ENCODE measurements around the gene PPIL1. TPM values are rescaled to one million over a fixed set of nuclear protein-coding genes. Genes with fewer than 3 reads are reported as not detected.
"Not testable (repeated sequence)": the region's sequence is repeated elsewhere in the genome, so short reads cannot be mapped to it uniquely, and the experiment has no call there.

Gene PPIL1
- total and polyA plus RNA-seq, 3 experiments from 2014 or later: 23.3 to 68.8 (median 66.6) TPM

DNA sequence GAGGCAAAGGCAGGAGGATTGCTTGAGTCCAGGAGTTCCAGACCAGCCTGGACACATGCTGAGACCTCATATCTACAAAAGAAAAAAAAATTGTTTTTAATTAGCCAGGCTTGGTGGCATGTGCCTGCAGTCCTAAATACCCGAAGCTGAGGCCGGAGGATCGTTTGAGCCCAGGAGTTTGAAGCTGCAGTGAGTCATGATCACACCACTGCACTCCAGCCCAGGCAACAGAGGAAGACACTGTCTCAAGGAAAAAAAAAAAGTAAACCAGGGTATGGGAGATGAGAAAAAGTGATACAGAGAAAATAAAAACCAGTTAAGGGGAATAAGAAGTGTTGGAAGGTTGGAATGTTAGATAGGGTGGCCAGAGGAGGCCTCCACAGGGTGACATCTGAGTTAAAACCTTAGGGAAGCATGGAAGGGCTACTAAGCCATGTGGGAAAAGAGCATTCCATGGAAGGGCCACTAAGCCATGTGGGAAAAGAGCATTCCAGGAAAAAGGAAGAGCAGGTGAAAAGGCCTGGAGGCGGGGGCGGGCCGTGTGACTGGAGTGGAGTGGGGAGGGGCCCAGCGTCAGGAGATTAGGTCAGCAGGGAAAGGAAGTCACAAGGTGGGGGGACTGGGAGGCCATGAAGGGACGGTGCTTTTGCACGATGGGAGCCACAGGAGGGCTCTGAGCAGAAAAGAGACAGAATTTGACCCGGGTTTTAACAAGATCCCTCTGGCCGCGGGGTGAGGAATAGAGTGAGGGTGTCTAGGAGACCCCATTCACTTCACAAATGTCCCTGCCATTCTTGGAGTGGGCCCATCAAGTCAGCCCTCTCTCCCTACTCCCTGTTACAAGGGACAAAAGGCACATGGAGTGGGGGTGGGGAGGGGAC is 53.7 kb downstream of the PPIL1 start:
- H3K4me3 ChIP-seq (ENCODE audit: low read length): no peak overlapping the region
- Mint-ChIP-seq H3K27ac (peak overlapping the region in 1 of 8 donors; percentile 10), H3K36me3 (no peaks in the 10 kb centered on the region), H3K4me1 (no peaks in the 10 kb centered on the region), H3K27me3 (peaks cover 6% of the 10 kb centered on the region in 2 donors), H3K4me3 (no peak overlapping the region), H3K9me3 (no peaks in the 10 kb centered on the region)
- H3K27ac ChIP-seq (ENCODE audit: low read depth, low read length): peak overlapping the region; percentile 84
- H3K27me3 ChIP-seq (ENCODE audit: insufficient read depth, low read length, poor library complexity, severe bottlenecking): no peaks in the 10 kb centered on the region
- CTCF ChIA-PET: no interaction called here
- H3K36me3 ChIP-seq (ENCODE audit: insufficient read depth, low read length): no peaks in the 10 kb centered on the region
- POLR2A ChIA-PET: no interaction called here
- no peaks in the 10 kb centered on the region for H3K9me3 ChIP-seq (ENCODE audit: low read length)
- H3K4me1 ChIP-seq (ENCODE audit: insufficient read depth, low read length): no peaks in the 10 kb centered on the region
- no peak for DNase-seq

DNA sequence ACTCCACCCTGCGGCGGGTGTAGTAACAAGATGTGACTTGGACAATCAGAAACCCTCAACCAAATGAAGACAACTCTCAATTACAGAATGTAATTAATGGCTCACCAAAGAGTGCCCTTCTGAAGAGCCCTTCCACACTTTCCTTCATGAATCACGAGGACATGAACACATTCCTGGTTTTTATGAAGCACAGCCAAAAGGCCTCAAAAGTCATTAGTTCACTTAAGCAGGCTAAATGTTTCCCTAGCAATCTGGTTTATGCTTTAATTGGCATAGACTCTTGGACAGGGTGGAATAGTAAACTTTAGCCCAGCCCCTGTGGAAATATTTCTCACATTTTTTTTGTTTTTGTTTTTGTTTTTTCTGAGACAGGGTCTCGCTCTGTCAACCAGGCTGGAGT is 55.8 kb downstream of the PPIL1 start:
- ChIA-PET POLR2A (no interaction called here), CTCF (interaction anchor here (1.0 kb wide), 1 partner anchor 516 kb away, joined by 3 read pairs; no protein-coding TSS in a partner anchor)
- no peaks in the 10 kb centered on the region for H3K36me3 ChIP-seq (ENCODE audit: insufficient read depth, low read length)
- peaks cover 0 to 3% of the 10 kb centered on the region in 2 donors for H3K27me3 Mint-ChIP-seq
- H3K9me3 ChIP-seq (ENCODE audit: low read length): no peaks in the 10 kb centered on the region
- H3K36me3 Mint-ChIP-seq: no peaks in the 10 kb centered on the region
- no peak overlapping the region for H3K27ac ChIP-seq (ENCODE audit: low read depth, low read length)
- DNase-seq: no peak
- H3K9me3 Mint-ChIP-seq: no peaks in the 10 kb centered on the region
- no peaks in the 10 kb centered on the region for H3K4me1 Mint-ChIP-seq
- H3K4me1 ChIP-seq (ENCODE audit: insufficient read depth, low read length): no peaks in the 10 kb centered on the region
- no peak overlapping the region for H3K4me3 Mint-ChIP-seq
- no peak overlapping the region for H3K27ac Mint-ChIP-seq
- H3K4me3 ChIP-seq (ENCODE audit: low read length): no peak overlapping the region
- no peaks in the 10 kb centered on the region for H3K27me3 ChIP-seq (ENCODE audit: insufficient read depth, low read length, poor library complexity, severe bottlenecking)

DNA sequence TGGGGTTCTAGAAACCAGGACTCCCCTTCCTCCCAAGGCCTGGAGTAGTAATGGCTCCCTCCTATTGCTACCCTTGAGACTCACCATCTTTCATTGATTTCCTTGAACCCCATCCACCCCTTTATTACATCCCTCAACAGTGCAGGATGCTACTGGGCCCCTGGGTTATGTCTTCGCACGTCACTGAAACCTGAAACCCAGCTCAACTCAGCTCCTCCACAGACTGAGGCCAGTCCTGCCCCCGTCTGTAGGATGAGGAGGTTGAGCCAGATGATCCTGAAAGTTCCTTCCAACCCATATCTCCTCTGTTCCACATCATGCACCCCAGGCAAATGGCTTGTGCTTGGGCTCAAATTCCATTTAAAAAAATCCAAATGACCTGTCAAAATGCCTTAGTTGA is 56.8 kb downstream of the PPIL1 start:
- Mint-ChIP-seq H3K4me1 (no peaks in the 10 kb centered on the region), H3K36me3 (no peaks in the 10 kb centered on the region), H3K27me3 (peaks cover 0 to 3% of the 10 kb centered on the region in 2 donors), H3K4me3 (no peak overlapping the region), H3K9me3 (no peaks in the 10 kb centered on the region), H3K27ac (peak overlapping the region in 1 of 8 donors; percentile 48)
- Histone ChIP-seq H3K27me3 (ENCODE audit: insufficient read depth, low read length, poor library complexity, severe bottlenecking) (no peaks in the 10 kb centered on the region), H3K4me1 (ENCODE audit: insufficient read depth, low read length) (no peaks in the 10 kb centered on the region), H3K36me3 (ENCODE audit: insufficient read depth, low read length) (no peaks in the 10 kb centered on the region), H3K27ac (ENCODE audit: low read depth, low read length) (no peak overlapping the region), H3K4me3 (ENCODE audit: low read length) (no peak overlapping the region), H3K9me3 (ENCODE audit: low read length) (no peaks in the 10 kb centered on the region)
- POLR2A ChIA-PET: no interaction called here
- DNase-seq: no peak
- CTCF ChIA-PET: no interaction called here

DNA sequence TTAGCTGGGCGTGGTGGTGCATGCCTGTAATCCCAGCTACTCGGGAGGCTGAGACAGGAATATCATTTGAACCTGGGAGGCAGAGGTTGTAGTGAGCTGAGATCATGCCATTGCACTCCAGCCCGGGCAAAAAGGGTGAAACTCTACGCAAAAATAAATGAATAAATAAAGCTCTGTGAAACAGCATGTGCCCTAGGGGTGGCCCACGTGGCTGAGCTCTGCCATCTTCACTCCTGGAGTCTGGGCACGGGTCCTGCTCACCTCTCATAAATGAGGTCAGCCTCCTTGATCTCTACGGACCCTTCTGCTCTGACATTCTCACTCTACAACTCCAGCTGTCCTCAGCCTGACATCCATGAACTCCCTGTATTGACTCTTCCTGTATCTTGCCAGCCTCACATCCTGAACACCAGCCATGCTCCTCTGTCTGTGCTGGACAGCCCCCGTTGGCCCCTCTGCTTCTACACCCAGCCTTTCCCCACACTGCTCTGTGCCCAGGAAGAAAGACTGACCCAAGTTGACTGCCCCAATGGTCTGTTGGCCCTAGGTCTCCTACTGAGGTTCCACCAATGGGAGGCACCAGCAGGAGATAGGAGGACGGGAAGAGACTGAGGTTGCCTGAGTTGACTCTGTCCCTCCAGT is 57.3 kb downstream of the PPIL1 start:
- Mint-ChIP-seq H3K36me3 (no peaks in the 10 kb centered on the region), H3K4me3 (no peak overlapping the region), H3K4me1 (no peaks in the 10 kb centered on the region), H3K9me3 (no peaks in the 10 kb centered on the region), H3K27ac (no peak overlapping the region), H3K27me3 (peaks cover 0 to 3% of the 10 kb centered on the region in 2 donors)
- DNase-seq: no peak
- CTCF ChIA-PET: no interaction called here
- Histone ChIP-seq H3K4me1 (ENCODE audit: insufficient read depth, low read length) (no peaks in the 10 kb centered on the region), H3K27ac (ENCODE audit: low read depth, low read length) (no peak overlapping the region), H3K4me3 (ENCODE audit: low read length) (no peak overlapping the region), H3K36me3 (ENCODE audit: insufficient read depth, low read length) (no peaks in the 10 kb centered on the region), H3K9me3 (ENCODE audit: low read length) (no peaks in the 10 kb centered on the region), H3K27me3 (ENCODE audit: insufficient read depth, low read length, poor library complexity, severe bottlenecking) (no peaks in the 10 kb centered on the region)
- POLR2A ChIA-PET: no interaction called here

DNA sequence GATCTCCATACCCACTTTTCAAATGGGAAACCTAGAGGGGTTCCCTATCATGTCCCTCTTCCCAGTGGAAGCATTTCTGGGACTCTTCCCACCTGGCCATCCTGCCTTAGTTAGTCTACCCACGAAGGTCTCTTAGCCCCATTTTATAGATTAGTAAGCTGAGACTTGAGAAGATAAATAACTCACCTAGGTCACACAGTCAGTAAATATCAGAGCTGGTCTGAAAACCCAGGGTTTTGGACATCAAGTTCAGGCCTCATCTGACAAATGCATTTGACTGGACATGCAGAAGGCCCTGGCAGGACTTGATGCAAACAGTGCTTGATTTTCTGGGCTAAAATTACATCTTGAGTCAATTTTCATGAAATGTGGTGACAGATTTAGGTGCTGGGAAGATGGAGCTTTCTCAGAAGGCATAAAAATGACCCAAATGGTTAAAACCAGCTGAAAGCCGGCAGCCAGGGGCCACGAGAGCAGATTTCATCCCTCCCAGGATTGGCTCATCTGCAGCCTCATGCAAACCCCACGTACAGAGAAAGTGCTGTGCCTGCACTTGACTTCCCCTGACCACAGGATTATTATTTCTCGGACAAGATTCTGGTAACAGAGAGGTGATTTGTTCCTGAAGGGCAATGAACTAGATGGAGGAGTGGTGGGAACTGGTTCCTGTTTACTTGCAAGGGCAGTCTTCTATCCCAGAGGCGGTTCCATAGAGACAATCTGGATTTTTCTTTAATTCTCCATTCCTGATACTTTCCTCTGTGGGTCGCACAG is 58.5 kb downstream of the PPIL1 start:
- CTCF ChIA-PET: interaction anchor here (1.6 kb wide), 1 partner anchor 32 kb away, joined by 3 read pairs; no protein-coding TSS in a partner anchor
- Histone ChIP-seq H3K4me3 (ENCODE audit: low read length) (no peak overlapping the region), H3K27me3 (ENCODE audit: insufficient read depth, low read length, poor library complexity, severe bottlenecking) (no peaks in the 10 kb centered on the region), H3K36me3 (ENCODE audit: insufficient read depth, low read length) (no peaks in the 10 kb centered on the region), H3K27ac (ENCODE audit: low read depth, low read length) (no peak overlapping the region), H3K4me1 (ENCODE audit: insufficient read depth, low read length) (no peaks in the 10 kb centered on the region), H3K9me3 (ENCODE audit: low read length) (no peaks in the 10 kb centered on the region)
- Mint-ChIP-seq H3K27me3 (peaks cover 0 to 3% of the 10 kb centered on the region in 2 donors), H3K4me3 (no peak overlapping the region), H3K4me1 (no peaks in the 10 kb centered on the region), H3K9me3 (no peaks in the 10 kb centered on the region), H3K27ac (peak overlapping the region in 1 of 8 donors; percentile 33), H3K36me3 (no peaks in the 10 kb centered on the region)
- DNase-seq: no peak
- POLR2A ChIA-PET: no interaction called here

DNA sequence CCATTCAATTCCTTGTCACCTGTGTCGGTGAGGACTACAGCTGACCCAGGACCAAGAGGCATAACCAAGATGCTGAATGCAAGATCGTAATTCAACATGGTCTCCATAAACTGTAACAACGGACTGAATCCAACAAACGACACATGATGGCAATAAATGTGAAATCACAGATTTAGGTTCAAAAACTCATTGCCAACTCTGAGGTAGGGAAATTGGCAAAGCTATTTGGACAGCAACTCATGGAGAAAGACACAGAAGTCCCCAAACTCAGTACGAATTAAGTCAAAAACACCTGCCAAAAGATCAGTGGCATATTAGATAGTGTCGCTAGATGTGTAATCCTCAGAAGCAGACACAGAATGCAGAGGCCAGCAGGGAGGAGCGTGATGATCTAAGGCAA is 60.4 kb downstream of the PPIL1 start:
- Mint-ChIP-seq H3K9me3 (no peaks in the 10 kb centered on the region), H3K27me3 (peaks cover 0 to 2% of the 10 kb centered on the region in 2 donors), H3K4me1 (no peaks in the 10 kb centered on the region), H3K27ac (no peak overlapping the region), H3K4me3 (no peak overlapping the region), H3K36me3 (no peaks in the 10 kb centered on the region)
- DNase-seq: no peak
- ChIA-PET POLR2A (no interaction called here), CTCF (interaction anchor here (1.6 kb wide), 1 partner anchor 34 kb away, joined by 3 read pairs; no protein-coding TSS in a partner anchor)
- Histone ChIP-seq H3K4me1 (ENCODE audit: insufficient read depth, low read length) (no peaks in the 10 kb centered on the region), H3K27ac (ENCODE audit: low read depth, low read length) (no peak overlapping the region), H3K4me3 (ENCODE audit: low read length) (no peak overlapping the region), H3K27me3 (ENCODE audit: insufficient read depth, low read length, poor library complexity, severe bottlenecking) (no peaks in the 10 kb centered on the region), H3K36me3 (ENCODE audit: insufficient read depth, low read length) (no peaks in the 10 kb centered on the region), H3K9me3 (ENCODE audit: low read length) (no peaks in the 10 kb centered on the region)

DNA sequence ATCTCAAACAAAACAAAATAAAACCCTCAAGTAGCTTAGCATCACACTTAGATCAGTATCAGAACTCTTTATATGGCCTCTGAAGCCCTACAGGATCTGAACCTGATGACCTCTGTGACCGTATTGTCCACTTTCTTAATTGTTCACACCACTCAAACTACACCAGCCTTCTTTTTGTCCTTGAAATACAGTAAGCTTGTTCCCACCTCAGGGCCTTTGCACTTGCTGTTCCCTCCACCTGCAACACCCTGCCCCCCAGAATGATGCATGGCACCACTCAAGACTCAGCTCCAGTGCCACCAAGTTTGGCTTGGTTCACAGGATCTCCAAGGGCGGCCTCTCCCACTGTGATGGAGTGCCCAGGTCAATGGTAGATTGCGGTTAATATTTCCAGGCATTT is 61.1 kb downstream of the PPIL1 start:
- peak overlapping the region in 1 of 8 donors; percentile 81 for H3K27ac Mint-ChIP-seq
- Histone ChIP-seq H3K4me1 (ENCODE audit: insufficient read depth, low read length) (no peaks in the 10 kb centered on the region), H3K36me3 (ENCODE audit: insufficient read depth, low read length) (no peaks in the 10 kb centered on the region), H3K9me3 (ENCODE audit: low read length) (no peaks in the 10 kb centered on the region), H3K27me3 (ENCODE audit: insufficient read depth, low read length, poor library complexity, severe bottlenecking) (no peaks in the 10 kb centered on the region), H3K27ac (ENCODE audit: low read depth, low read length) (no peak overlapping the region), H3K4me3 (ENCODE audit: low read length) (no peak overlapping the region)
- peaks cover 0 to 2% of the 10 kb centered on the region in 2 donors for H3K27me3 Mint-ChIP-seq
- H3K4me3 Mint-ChIP-seq: no peak overlapping the region
- H3K36me3 Mint-ChIP-seq: no peaks in the 10 kb centered on the region
- ChIA-PET POLR2A (no interaction called here), CTCF (interaction anchor here (1.2 kb wide), 1 partner anchor 37 kb away, joined by 3 read pairs; no protein-coding TSS in a partner anchor)
- H3K9me3 Mint-ChIP-seq: no peaks in the 10 kb centered on the region
- no peaks in the 10 kb centered on the region for H3K4me1 Mint-ChIP-seq
- no peak for DNase-seq

DNA sequence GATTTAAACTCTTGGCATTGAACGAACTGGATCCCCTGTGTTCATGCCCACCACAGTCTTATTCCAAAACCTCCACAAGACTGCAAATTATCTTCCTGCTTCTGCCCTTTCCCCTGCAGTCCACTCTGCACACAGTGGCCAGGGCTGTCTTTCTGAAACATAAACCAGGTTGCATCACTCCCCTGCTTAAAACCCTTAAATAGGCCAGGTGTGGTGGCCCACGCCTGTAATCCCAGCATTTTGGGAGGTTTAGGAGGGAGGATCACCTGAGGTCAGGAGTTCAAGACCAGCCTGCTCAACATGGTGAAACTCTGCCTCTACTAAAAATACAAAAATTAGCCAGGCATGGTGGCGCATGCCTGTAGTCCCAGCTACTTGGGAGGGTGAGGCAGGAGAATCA is 61.6 kb downstream of the PPIL1 start:
- H3K27me3 ChIP-seq (ENCODE audit: insufficient read depth, low read length, poor library complexity, severe bottlenecking); H3K27ac ChIP-seq (ENCODE audit: low read depth, low read length); H3K4me1 ChIP-seq (ENCODE audit: insufficient read depth, low read length); H3K9me3 ChIP-seq (ENCODE audit: low read length); H3K27me3 Mint-ChIP-seq; POLR2A ChIA-PET; H3K27ac Mint-ChIP-seq; H3K36me3 Mint-ChIP-seq; DNase-seq; H3K4me1 Mint-ChIP-seq; H3K9me3 Mint-ChIP-seq; H3K36me3 ChIP-seq (ENCODE audit: insufficient read depth, low read length); H3K4me3 Mint-ChIP-seq; H3K4me3 ChIP-seq (ENCODE audit: low read length): not testable (repeated sequence)
- CTCF ChIA-PET: interaction anchor here (1.2 kb wide), 1 partner anchor 38 kb away, joined by 3 read pairs; no protein-coding TSS in a partner anchor
